ENCODE results near the gene WNT7B.

DNA sequence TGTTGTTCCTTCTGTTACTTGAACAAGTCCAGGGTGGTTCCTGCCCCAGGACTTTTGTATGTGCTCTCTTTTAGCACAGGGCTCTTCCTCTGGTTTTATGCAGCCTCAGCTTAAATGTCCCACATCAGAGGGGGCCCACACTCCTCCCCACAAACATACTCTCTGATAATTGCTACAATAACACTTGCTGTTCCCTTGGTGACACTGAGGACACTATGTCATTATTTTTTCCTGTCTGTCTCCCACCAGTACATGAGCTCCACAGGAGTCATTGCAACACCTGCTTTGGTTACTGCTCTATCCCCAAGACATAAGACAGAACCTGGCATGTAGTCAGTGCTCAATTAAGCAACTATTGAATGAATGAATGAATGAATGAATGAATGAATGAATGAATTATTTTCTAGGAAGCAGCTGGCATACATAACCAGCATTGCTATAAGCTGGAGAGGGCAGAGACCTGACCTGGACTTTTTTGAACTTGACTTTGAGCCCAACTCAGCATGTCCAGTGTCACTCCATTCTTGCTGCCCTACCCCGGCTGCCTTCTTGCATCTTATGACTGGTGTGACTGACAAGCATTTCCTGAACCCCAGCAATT, 7.5 kb upstream of the WNT7B start:
- TF ChIP-seq RELA (CRISPR knock-in tag; IDR thresholded peaks at IDR 0.05; ENCODE audit: borderline replicate concordance) (no peak), ZNF416 (CRISPR knock-in tag; IDR thresholded peaks at IDR 0.05) (no peak), SOX15 (CRISPR knock-in tag; IDR thresholded peaks at IDR 0.05) (no peak), SMAD3 (CRISPR knock-in tag; IDR thresholded peaks at IDR 0.05; ENCODE audit: borderline replicate concordance) (no peak), ATF1 (CRISPR knock-in tag; IDR thresholded peaks at IDR 0.05) (no peak)
- TF ChIP-seq, protein P1, sequence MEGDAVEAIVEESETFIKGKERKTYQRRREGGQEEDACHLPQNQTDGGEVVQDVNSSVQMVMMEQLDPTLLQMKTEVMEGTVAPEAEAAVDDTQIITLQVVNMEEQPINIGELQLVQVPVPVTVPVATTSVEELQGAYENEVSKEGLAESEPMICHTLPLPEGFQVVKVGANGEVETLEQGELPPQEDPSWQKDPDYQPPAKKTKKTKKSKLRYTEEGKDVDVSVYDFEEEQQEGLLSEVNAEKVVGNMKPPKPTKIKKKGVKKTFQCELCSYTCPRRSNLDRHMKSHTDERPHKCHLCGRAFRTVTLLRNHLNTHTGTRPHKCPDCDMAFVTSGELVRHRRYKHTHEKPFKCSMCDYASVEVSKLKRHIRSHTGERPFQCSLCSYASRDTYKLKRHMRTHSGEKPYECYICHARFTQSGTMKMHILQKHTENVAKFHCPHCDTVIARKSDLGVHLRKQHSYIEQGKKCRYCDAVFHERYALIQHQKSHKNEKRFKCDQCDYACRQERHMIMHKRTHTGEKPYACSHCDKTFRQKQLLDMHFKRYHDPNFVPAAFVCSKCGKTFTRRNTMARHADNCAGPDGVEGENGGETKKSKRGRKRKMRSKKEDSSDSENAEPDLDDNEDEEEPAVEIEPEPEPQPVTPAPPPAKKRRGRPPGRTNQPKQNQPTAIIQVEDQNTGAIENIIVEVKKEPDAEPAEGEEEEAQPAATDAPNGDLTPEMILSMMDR (IDR thresholded peaks at IDR 0.05), result no peak
- TF ChIP-seq, protein P2, sequence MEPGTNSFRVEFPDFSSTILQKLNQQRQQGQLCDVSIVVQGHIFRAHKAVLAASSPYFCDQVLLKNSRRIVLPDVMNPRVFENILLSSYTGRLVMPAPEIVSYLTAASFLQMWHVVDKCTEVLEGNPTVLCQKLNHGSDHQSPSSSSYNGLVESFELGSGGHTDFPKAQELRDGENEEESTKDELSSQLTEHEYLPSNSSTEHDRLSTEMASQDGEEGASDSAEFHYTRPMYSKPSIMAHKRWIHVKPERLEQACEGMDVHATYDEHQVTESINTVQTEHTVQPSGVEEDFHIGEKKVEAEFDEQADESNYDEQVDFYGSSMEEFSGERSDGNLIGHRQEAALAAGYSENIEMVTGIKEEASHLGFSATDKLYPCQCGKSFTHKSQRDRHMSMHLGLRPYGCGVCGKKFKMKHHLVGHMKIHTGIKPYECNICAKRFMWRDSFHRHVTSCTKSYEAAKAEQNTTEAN (CRISPR knock-in tag; IDR thresholded peaks at IDR 0.05), result no peak
- TF ChIP-seq, protein P3, sequence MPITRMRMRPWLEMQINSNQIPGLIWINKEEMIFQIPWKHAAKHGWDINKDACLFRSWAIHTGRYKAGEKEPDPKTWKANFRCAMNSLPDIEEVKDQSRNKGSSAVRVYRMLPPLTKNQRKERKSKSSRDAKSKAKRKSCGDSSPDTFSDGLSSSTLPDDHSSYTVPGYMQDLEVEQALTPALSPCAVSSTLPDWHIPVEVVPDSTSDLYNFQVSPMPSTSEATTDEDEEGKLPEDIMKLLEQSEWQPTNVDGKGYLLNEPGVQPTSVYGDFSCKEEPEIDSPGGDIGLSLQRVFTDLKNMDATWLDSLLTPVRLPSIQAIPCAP (CRISPR knock-in tag; IDR thresholded peaks at IDR 0.05), result no peak
- TF ChIP-seq, protein P4, sequence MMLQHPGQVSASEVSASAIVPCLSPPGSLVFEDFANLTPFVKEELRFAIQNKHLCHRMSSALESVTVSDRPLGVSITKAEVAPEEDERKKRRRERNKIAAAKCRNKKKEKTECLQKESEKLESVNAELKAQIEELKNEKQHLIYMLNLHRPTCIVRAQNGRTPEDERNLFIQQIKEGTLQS (CRISPR knock-in tag; conservative IDR thresholded peaks at IDR 0.05), result no peak
- TF ChIP-seq, protein P5, sequence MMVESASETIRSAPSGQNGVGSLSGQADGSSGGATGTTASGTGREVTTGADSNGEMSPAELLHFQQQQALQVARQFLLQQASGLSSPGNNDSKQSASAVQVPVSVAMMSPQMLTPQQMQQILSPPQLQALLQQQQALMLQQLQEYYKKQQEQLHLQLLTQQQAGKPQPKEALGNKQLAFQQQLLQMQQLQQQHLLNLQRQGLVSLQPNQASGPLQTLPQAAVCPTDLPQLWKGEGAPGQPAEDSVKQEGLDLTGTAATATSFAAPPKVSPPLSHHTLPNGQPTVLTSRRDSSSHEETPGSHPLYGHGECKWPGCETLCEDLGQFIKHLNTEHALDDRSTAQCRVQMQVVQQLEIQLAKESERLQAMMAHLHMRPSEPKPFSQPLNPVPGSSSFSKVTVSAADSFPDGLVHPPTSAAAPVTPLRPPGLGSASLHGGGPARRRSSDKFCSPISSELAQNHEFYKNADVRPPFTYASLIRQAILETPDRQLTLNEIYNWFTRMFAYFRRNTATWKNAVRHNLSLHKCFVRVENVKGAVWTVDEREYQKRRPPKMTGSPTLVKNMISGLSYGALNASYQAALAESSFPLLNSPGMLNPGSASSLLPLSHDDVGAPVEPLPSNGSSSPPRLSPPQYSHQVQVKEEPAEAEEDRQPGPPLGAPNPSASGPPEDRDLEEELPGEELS (CRISPR knock-in tag; IDR thresholded peaks at IDR 0.05), result no peak
